Loucy (cell line): ENCODE results near the gene PCDHA13.

ENCODE experiments used
- H2AFZ ChIP-seq: fragments of 200-600 bp; sonication (generic); 2 replicates; pipeline ENCODE4 v1.6.0; 2016; ENCODE audit warnings: antibody characterized with exemption, mild to moderate bottlenecking, low read length, moderate library complexity
- H3F3A ChIP-seq: fragments of 200-600 bp; 2 replicates; pipeline ENCODE4 v1.6.0; 2016; ENCODE audit warnings: antibody characterized with exemption, low read depth, mild to moderate bottlenecking
- H3K27me3 ChIP-seq: fragments of 200-600 bp; sonication (generic); 2 replicates; pipeline ENCODE4 v1.6.1; 2014; ENCODE audit warnings: low read length, mild to moderate bottlenecking; ENCODE audit not compliant: insufficient read depth, poor library complexity, severe bottlenecking
- H3K36me3 ChIP-seq: fragments of 200-600 bp; sonication (generic); 2 replicates; pipeline ENCODE4 v1.6.1; 2016; ENCODE audit warnings: low read length; ENCODE audit not compliant: insufficient read depth
- H3K4me1 ChIP-seq: fragments of 200-600 bp; sonication (generic); 2 replicates; pipeline ENCODE4 v1.5.1; 2014; ENCODE audit warnings: low read length, mild to moderate bottlenecking; ENCODE audit not compliant: insufficient read depth, poor library complexity, severe bottlenecking
- H3K4me2 ChIP-seq: fragments of 200-600 bp; sonication (generic); 2 replicates; pipeline ENCODE4 v1.6.0; 2014; ENCODE audit warnings: antibody characterized with exemption, low read length, low read depth, mild to moderate bottlenecking; ENCODE audit not compliant: poor library complexity, severe bottlenecking
- H3K4me3 ChIP-seq: fragments of 200-600 bp; sonication (generic); 2 replicates; pipeline ENCODE4 v1.5.1; 2014; ENCODE audit warnings: low read length, mild to moderate bottlenecking, mixed read lengths; ENCODE audit not compliant: poor library complexity, severe bottlenecking
- H3K79me2 ChIP-seq: fragments of 200-600 bp; sonication (generic); 2 replicates; pipeline ENCODE4 v1.6.1; 2014; ENCODE audit warnings: low read length; ENCODE audit not compliant: insufficient read depth
- H3K9ac ChIP-seq: fragments of 200-600 bp; sonication (generic); 2 replicates; pipeline ENCODE4 v1.6.0; 2014; ENCODE audit warnings: mild to moderate bottlenecking, low read depth, low read length, moderate library complexity; ENCODE audit not compliant: poor library complexity, severe bottlenecking
- H3K9me2 ChIP-seq: fragments of 200-600 bp; sonication (generic); replicated peaks from 2 replicates; pipeline ENCODE4 v1.6.1; 2016; ENCODE audit warnings: low read depth, low read length, mixed read lengths
- H3K9me3 ChIP-seq: fragments of 200-600 bp; sonication (generic); 2 replicates; pipeline ENCODE4 v1.6.1; 2014; ENCODE audit warnings: mild to moderate bottlenecking, antibody characterized with exemption, low read length, low read depth; ENCODE audit not compliant: insufficient read depth
- H4K20me1 ChIP-seq: fragments of 200-600 bp; sonication (generic); 2 replicates; pipeline ENCODE4 v1.6.0; 2014; ENCODE audit warnings: antibody characterized with exemption, low read length, mild to moderate bottlenecking; ENCODE audit not compliant: insufficient read depth, poor library complexity, severe bottlenecking
- CTCF ChIP-seq: fragments of 200-600 bp; sonication (generic); conservative IDR thresholded peaks from 2 replicates; pipeline ENCODE4 v1.5.1; 2014; ENCODE audit warnings: mild to moderate bottlenecking, antibody characterized with exemption, low read length
- EZH2phosphoT487 ChIP-seq: fragments of 200-600 bp; IDR thresholded peaks from 2 replicates; pipeline ENCODE4 v1.6.1; 2018; ENCODE audit warnings: antibody characterized with exemption, mild to moderate bottlenecking, moderate library complexity, borderline replicate concordance

The PCDHA13 gene

GRCh38 chr5:140925806-140926442 is 44.0 kb downstream of the PCDHA13 start, which contains the start of gene PCDHAC1:
Gene PCDHAC1, plus strand, starts transcription at chr5:140926299. Its CDS starts 594 bp downstream, at chr5:140926893.
- H3K9ac ChIP-seq, result no peak within 1 kb of the TSS
- no peaks in the 10 kb centered on the region for H3K79me2 ChIP-seq
- H3K36me3 ChIP-seq, result no peaks in the 10 kb centered on the region
- no peaks in the 10 kb centered on the region for H3K27me3 ChIP-seq
- no peaks in the 10 kb centered on the region for H3F3A ChIP-seq
- no peak within 1 kb of the TSS for H2AFZ ChIP-seq
- no peaks in the 10 kb centered on the region for H3K4me1 ChIP-seq
- no peaks in the 10 kb centered on the region for H4K20me1 ChIP-seq
- H3K9me3 ChIP-seq, result no peaks in the 10 kb centered on the region
- H3K4me3 ChIP-seq, result no peak within 1 kb of the TSS
- H3K9me2 ChIP-seq, result no peaks in the 10 kb centered on the region
- TF ChIP-seq EZH2phosphoT487, result no peak
- no peak for TF ChIP-seq CTCF
- H3K4me2 ChIP-seq, result no peak within 1 kb of the TSS

GRCh38 chr5:140926443-140927227 is 44.7 kb downstream of the PCDHA13 start:
- Histone ChIP-seq H3K27me3 (no peaks in the 10 kb centered on the region), H3K9ac (no peak overlapping the region), H3K36me3 (no peaks in the 10 kb centered on the region), H3F3A (no peaks in the 10 kb centered on the region), H3K4me2 (no peak overlapping the region), H3K4me1 (no peaks in the 10 kb centered on the region), H2AFZ (no peak overlapping the region), H3K9me2 (no peaks in the 10 kb centered on the region), H4K20me1 (no peaks in the 10 kb centered on the region), H3K79me2 (no peaks in the 10 kb centered on the region), H3K9me3 (no peaks in the 10 kb centered on the region), H3K4me3 (no peak overlapping the region)
- TF ChIP-seq CTCF (no peak), EZH2phosphoT487 (no peak)

GRCh38 chr5:140927228-140927573 is 45.3 kb downstream of the PCDHA13 start:
- H3K9me3 ChIP-seq, result no peaks in the 10 kb centered on the region
- H4K20me1 ChIP-seq, result no peaks in the 10 kb centered on the region
- H3K4me3 ChIP-seq, result no peak overlapping the region
- no peak overlapping the region for H3K4me2 ChIP-seq
- H3K36me3 ChIP-seq, result no peaks in the 10 kb centered on the region
- H3K4me1 ChIP-seq, result no peaks in the 10 kb centered on the region
- H3F3A ChIP-seq, result no peaks in the 10 kb centered on the region
- H2AFZ ChIP-seq, result no peak overlapping the region
- H3K27me3 ChIP-seq, result no peaks in the 10 kb centered on the region
- no peaks in the 10 kb centered on the region for H3K9me2 ChIP-seq
- H3K79me2 ChIP-seq, result no peaks in the 10 kb centered on the region
- TF ChIP-seq EZH2phosphoT487 (no peak), CTCF (no peak)
- H3K9ac ChIP-seq, result no peak overlapping the region
